IPS-18a (cell line): Measurements from ENCODE around the gene ELF5.

Experiments
- H3K27ac ChIP-seq: one replicate; pipeline ENCODE4 v1.5.1; 2013; ENCODE audit warnings: low read length
- H3K27me3 ChIP-seq: one replicate; pipeline ENCODE4 v1.6.1; 2013; ENCODE audit warnings: mild to moderate bottlenecking, low read length; ENCODE audit not compliant: control insufficient read depth, insufficient read depth
- H3K36me3 ChIP-seq: one replicate; pipeline ENCODE4 v1.6.1; 2013; ENCODE audit warnings: low read depth, low read length; ENCODE audit not compliant: control insufficient read depth
- H3K4me1 ChIP-seq: one replicate; pipeline ENCODE4 v1.6.1; 2013; ENCODE audit warnings: low read depth, low read length; ENCODE audit not compliant: control insufficient read depth
- H3K4me3 ChIP-seq: one replicate; pipeline ENCODE4 v1.5.1; 2013; ENCODE audit warnings: low read length
- H3K9ac ChIP-seq: one replicate; pipeline ENCODE4 v1.6.1; 2013; ENCODE audit warnings: mild to moderate bottlenecking, low read length, moderate library complexity
- H3K9me3 ChIP-seq: one replicate; pipeline ENCODE4 v1.6.1; 2013; ENCODE audit warnings: low read depth, low read length; ENCODE audit not compliant: control insufficient read depth

The ELF5 gene

GRCh38 chr11:34513682-34514449, at the start of gene ELF5:
Gene ELF5, minus strand, starts transcription at chr11:34513794. Its CDS starts 8,045 bp downstream, at chr11:34505749.
- Histone ChIP-seq H3K36me3 (no peaks in the 10 kb centered on the region), H3K4me1 (no peaks in the 10 kb centered on the region), H3K27me3 (no peaks in the 10 kb centered on the region), H3K9ac (no peak within 1 kb of the TSS), H3K4me3 (no peak within 1 kb of the TSS), H3K9me3 (no peaks in the 10 kb centered on the region), H3K27ac (no peak within 1 kb of the TSS)

DNA sequence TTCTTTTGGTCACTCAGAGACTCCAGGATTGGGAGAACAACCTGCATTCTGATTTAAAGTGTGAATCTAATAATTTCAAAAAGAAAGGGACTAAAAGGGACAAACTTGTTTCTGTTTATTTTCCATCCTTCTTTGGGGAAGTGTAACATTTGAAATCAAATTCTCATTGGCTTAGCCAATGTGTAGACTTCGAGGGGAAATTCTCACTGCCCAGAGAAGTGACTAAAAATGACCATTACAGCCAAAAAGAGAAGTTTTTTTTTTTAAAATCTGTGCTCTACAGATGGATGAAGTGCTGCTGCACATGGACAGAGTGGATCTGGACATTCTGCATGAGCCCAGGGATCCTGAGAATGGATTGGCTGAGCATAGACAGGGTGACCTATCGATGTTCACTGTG, 49.4 kb upstream of the ELF5 start:
- H3K4me1 ChIP-seq: no peaks in the 10 kb centered on the region
- H3K27ac ChIP-seq: no peak overlapping the region
- no peak overlapping the region for H3K9ac ChIP-seq
- H3K9me3 ChIP-seq: no peaks in the 10 kb centered on the region
- H3K36me3 ChIP-seq: no peaks in the 10 kb centered on the region
- no peak overlapping the region for H3K4me3 ChIP-seq
- no peaks in the 10 kb centered on the region for H3K27me3 ChIP-seq

DNA sequence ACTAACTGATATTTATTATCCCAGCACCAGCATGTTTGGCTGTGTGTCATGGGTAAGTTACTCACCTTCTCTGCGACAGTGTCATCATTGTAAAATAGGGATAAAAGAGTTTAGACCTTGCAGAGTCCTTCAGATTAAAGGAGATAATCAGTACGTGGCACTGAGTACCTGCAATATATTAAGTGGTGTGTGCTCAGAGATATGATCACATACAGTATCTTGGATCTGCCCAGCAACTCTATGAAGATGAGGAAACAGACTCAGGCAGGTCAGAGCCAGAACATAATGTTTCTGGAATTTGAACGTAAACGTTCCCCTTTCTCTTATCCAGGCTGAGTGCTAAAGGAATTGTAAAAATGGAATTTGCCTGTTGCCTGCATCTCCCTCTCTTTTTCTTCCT, 46.9 kb upstream of the ELF5 start:
- H3K27ac ChIP-seq: no peak overlapping the region
- no peak overlapping the region for H3K9ac ChIP-seq
- no peaks in the 10 kb centered on the region for H3K36me3 ChIP-seq
- H3K27me3 ChIP-seq: no peaks in the 10 kb centered on the region
- H3K4me1 ChIP-seq: no peaks in the 10 kb centered on the region
- H3K9me3 ChIP-seq: no peaks in the 10 kb centered on the region
- no peak overlapping the region for H3K4me3 ChIP-seq

GRCh38 chr11:34558673-34559072, 45.1 kb upstream of the ELF5 start:
- H3K4me3 ChIP-seq: no peak overlapping the region
- H3K9ac ChIP-seq: no peak overlapping the region
- H3K9me3 ChIP-seq: no peaks in the 10 kb centered on the region
- H3K36me3 ChIP-seq: no peaks in the 10 kb centered on the region
- H3K27me3 ChIP-seq: no peaks in the 10 kb centered on the region
- H3K27ac ChIP-seq: no peak overlapping the region
- H3K4me1 ChIP-seq: no peaks in the 10 kb centered on the region

- Histone ChIP-seq H3K4me1 (no peaks in the 10 kb centered on the region), H3K36me3 (no peaks in the 10 kb centered on the region), H3K27me3 (no peaks in the 10 kb centered on the region), H3K9me3 (no peaks in the 10 kb centered on the region), H3K9ac (no peak overlapping the region), H3K4me3 (no peak overlapping the region), H3K27ac (no peak overlapping the region)
These were observed 44.6 kb upstream of the ELF5 start for GRCh38 chr11:34558211-34558610.

DNA sequence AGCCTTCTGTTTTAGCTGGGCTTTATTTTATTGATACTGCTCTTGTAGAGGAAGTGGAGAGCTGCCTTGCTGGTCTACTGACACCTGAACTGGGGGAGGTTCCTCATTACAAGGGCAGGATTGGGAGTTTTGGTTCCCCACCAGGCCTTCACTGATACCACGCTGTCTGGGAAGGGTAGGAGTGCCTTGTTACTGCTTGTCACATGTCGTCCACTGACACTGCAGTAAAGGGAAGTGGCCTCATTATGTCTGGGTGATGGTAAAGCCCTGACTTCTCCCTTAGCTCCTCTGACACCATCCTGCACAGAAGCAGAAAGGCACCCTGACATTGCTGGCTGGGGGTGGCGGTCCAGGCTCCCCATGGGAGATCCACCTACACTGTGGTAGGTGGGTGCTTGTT, 38.7 kb upstream of the ELF5 start:
- no peaks in the 10 kb centered on the region for H3K27me3 ChIP-seq
- H3K4me3 ChIP-seq: no peak overlapping the region

GRCh38 chr11:34549271-34549670, 35.7 kb upstream of the ELF5 start:
- no peak overlapping the region for H3K27ac ChIP-seq
- H3K4me3 ChIP-seq: no peak overlapping the region

More for the DNA sequence above, 38.7 kb upstream of the ELF5 start:
- H3K4me1 ChIP-seq: no peaks in the 10 kb centered on the region
- no peaks in the 10 kb centered on the region for H3K9me3 ChIP-seq
- no peak overlapping the region for H3K27ac ChIP-seq
- H3K36me3 ChIP-seq: no peaks in the 10 kb centered on the region
- H3K9ac ChIP-seq: no peak overlapping the region

GRCh38 chr11:34548278-34548677, 34.7 kb upstream of the ELF5 start:
- H3K4me3 ChIP-seq: no peak overlapping the region
- no peaks in the 10 kb centered on the region for H3K36me3 ChIP-seq
- no peaks in the 10 kb centered on the region for H3K27me3 ChIP-seq
- no peaks in the 10 kb centered on the region for H3K4me1 ChIP-seq
- no peaks in the 10 kb centered on the region for H3K9me3 ChIP-seq
- no peak overlapping the region for H3K27ac ChIP-seq
- no peak overlapping the region for H3K9ac ChIP-seq

More at GRCh38 chr11:34549271-34549670, 35.7 kb upstream of the ELF5 start:
- no peaks in the 10 kb centered on the region for H3K27me3 ChIP-seq
- H3K4me1 ChIP-seq: no peaks in the 10 kb centered on the region
- no peaks in the 10 kb centered on the region for H3K9me3 ChIP-seq
- no peak overlapping the region for H3K9ac ChIP-seq
- H3K36me3 ChIP-seq: no peaks in the 10 kb centered on the region

DNA sequence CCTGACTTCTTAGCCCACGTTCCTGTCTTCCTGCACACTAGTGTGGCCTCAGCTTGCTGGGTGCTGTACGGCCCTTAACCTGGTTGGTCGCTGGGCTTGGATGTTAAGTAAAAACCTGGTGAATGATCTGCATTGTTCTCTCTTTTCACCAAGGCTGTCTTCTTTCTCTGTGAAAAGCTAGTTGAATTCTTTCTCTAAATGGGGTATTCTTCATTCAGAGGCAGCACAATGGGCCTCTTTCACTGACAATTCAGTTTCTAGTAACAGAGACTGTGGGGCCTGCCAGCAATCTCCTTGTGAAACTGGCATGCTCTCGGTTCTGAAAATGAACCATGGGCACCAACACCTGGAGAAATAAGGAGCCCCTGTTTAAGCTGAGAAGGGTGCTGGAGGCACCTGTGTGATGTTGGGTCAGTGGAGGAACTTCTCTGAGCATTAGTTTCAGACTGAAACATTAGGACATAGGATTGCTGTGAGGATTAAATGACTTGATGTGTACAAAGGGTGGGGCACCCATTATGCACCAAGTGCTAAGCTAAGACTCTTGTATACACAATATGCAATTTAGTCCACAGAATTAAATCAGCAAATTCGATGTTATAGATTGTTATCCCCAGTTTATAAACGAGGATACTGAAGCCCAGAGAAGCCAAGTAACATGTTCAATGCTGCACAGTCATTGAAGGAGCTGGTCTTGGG, 33.1 kb upstream of the ELF5 start:
- no peaks in the 10 kb centered on the region for H3K36me3 ChIP-seq
- no peak overlapping the region for H3K27ac ChIP-seq
- H3K4me1 ChIP-seq: no peaks in the 10 kb centered on the region
- H3K4me3 ChIP-seq: no peak overlapping the region
- no peaks in the 10 kb centered on the region for H3K27me3 ChIP-seq
- no peaks in the 10 kb centered on the region for H3K9me3 ChIP-seq
- no peak overlapping the region for H3K9ac ChIP-seq

- no peak overlapping the region for H3K9ac ChIP-seq
- H3K36me3 ChIP-seq: no peaks in the 10 kb centered on the region
- no peak overlapping the region for H3K27ac ChIP-seq
- H3K4me3 ChIP-seq: no peak overlapping the region
- no peaks in the 10 kb centered on the region for H3K9me3 ChIP-seq
- H3K4me1 ChIP-seq: no peaks in the 10 kb centered on the region
- H3K27me3 ChIP-seq: no peaks in the 10 kb centered on the region
These were observed 28.5 kb upstream of the ELF5 start for GRCh38 chr11:34542089-34542488.

DNA sequence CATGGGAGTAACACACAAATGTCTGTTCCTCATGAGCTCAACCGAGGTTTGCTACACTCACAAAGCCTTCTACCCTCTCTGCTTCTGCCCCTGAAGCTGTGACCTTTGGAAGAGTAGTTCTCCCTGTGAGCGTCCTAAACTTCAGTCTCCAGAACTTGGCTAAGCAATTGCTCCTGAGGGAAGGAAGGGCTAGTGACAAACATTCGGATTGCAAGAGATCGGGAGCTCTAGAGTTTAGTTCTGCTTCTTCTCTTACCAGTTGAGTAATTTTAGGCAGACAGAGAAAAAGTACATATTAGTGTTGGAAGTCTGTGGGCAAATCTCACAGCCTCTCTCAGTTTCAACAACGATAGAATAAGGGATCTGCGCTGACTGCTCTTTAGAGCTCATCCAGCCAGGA, 27.3 kb upstream of the ELF5 start:
- Histone ChIP-seq H3K9ac (no peak overlapping the region), H3K4me3 (no peak overlapping the region), H3K4me1 (no peaks in the 10 kb centered on the region), H3K9me3 (no peaks in the 10 kb centered on the region), H3K27ac (no peak overlapping the region), H3K36me3 (no peaks in the 10 kb centered on the region), H3K27me3 (no peaks in the 10 kb centered on the region)

GRCh38 chr11:34537636-34538035, 24.0 kb upstream of the ELF5 start:
- H3K36me3 ChIP-seq: no peaks in the 10 kb centered on the region
- H3K27me3 ChIP-seq: no peaks in the 10 kb centered on the region
- H3K27ac ChIP-seq: no peak overlapping the region
- no peaks in the 10 kb centered on the region for H3K4me1 ChIP-seq
- H3K4me3 ChIP-seq: no peak overlapping the region
- no peaks in the 10 kb centered on the region for H3K9me3 ChIP-seq
- no peak overlapping the region for H3K9ac ChIP-seq
